Suprapubic skin (tissue), 4 donors: ENCODE measurements around the gene KLHL30. TPM values are rescaled to one million over a fixed set of nuclear protein-coding genes. Genes with fewer than 3 reads are reported as not detected.

Experiments
- DNase-seq, 2 donors: peaks; one replicate each; pipeline ENCODE4 v3.0.0-alpha.2; 2019; ENCODE audit warnings: low spot score in 2 of 2
- H3K27ac ChIP-seq: fragments of 200-600 bp; sonication (generic); one replicate; pipeline ENCODE4 v1.5.1; 2019
- H3K27me3 ChIP-seq: fragments of 200-600 bp; sonication (generic); one replicate; pipeline ENCODE4 v1.5.1; 2019
- H3K36me3 ChIP-seq: fragments of 200-600 bp; sonication (generic); one replicate; pipeline ENCODE4 v1.5.1; 2019
- H3K4me1 ChIP-seq: fragments of 200-600 bp; sonication (generic); one replicate; pipeline ENCODE4 v1.5.1; 2019
- H3K4me3 ChIP-seq: fragments of 200-600 bp; sonication (generic); one replicate; pipeline ENCODE4 v1.5.1; 2019; ENCODE audit warnings: mild to moderate bottlenecking
- H3K9me3 ChIP-seq: fragments of 200-600 bp; sonication (generic); one replicate; pipeline ENCODE4 v1.5.1; 2019
- CTCF ChIP-seq, 2 donors: fragments of 200-600 bp in 1 of 2; fragments of 450-650 bp in 1 of 2; sonication (generic) in 1 of 2; IDR thresholded peaks; one replicate each; pipeline ENCODE4 v1.5.1; 2016 to 2019; ENCODE audit warnings: antibody characterized with exemption in 2 of 2, mild to moderate bottlenecking in 1 of 2, moderate library complexity in 1 of 2
- EP300 ChIP-seq: sonication (generic); formaldehyde crosslinking; IDR thresholded peaks from one replicate; pipeline ENCODE4 v1.6.1; 2017; ENCODE audit warnings: antibody characterized with exemption
- POLR2A ChIP-seq, 2 donors: fragments of 450-650 bp; IDR thresholded peaks; one replicate each; pipeline ENCODE4 v1.6.1; 2017; ENCODE audit warnings: antibody characterized with exemption in 2 of 2, mild to moderate bottlenecking in 2 of 2, moderate library complexity in 2 of 2
- POLR2AphosphoS5 ChIP-seq, 3 donors: sonication (generic); formaldehyde crosslinking; IDR thresholded peaks; one replicate each; pipeline ENCODE4 v1.6.1; 2017; ENCODE audit warnings: antibody characterized with exemption in 3 of 3
- WGBS: methylation state at CpG from one replicate; pipeline ENCODE4 v1.1.5; 2018; 5-methylcytosine and 5-hydroxymethylcytosine counted together
- total RNA-seq, 4 donors: library from RNA; depleted of rRNA; stranded (reverse); fragments of >200 nt; gene quantifications; one replicate each; pipeline ENCODE4 v1.1.0, GENCODE V29; 2016

Gene KLHL30
- total RNA-seq, 4 donors from 2014 or later: 0.13 to 0.23 TPM; not detected in 2

DNA sequence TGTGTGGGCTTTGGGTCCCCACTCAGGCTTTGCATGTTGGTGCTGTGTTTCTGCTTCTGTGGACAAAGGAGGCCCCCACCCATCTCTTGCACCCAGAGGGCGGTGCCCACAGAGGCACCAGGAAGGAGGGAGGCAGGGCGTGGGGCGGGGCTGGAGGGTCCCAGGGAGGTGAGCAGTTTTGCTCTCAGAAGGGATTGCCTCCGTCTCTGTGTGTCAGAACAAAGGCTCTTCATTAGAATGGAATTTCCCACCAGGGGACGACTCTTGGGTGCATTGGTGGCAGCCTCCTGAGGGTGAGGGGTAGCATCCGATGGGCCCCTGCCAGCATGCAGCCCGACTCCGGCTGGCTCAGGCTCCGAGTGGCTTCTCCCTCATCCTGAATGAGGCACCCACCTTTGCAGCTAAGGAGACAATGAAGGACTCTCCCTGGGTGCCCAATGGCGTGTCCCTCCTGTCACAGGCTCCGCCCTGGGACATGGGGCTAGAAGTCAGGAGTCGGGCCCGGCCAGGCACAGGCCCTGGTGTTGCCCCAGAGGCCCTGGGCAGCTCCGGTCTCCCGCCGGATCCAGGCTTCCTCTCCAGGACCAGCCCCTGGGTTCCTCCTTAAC, 13.3 kb downstream of the KLHL30 start:
- DNase-seq: no peak
- WGBS: 90% methylated on average over 5 of the region's 16 CpGs
- Histone ChIP-seq H3K9me3 (no peaks in the 10 kb centered on the region), H3K4me1 (no peaks in the 10 kb centered on the region), H3K27me3 (no peaks in the 10 kb centered on the region), H3K4me3 (no peak overlapping the region), H3K27ac (no peak overlapping the region), H3K36me3 (no peaks in the 10 kb centered on the region)
- TF ChIP-seq CTCF (IDR thresholded peaks at IDR 0.05) (no peak), POLR2A (IDR thresholded peaks at IDR 0.05) (no peak), EP300 (no peak), POLR2AphosphoS5 (IDR thresholded peaks at IDR 0.05) (no peak)

GRCh38 chr2:238152771-238153688, 14.6 kb downstream of the KLHL30 start:
- H3K4me3 ChIP-seq: no peak overlapping the region
- 78% methylated on average over 18 of the region's 22 CpGs for WGBS
- no peaks in the 10 kb centered on the region for H3K36me3 ChIP-seq
- TF ChIP-seq EP300 (no peak), CTCF (IDR thresholded peaks at IDR 0.05) (no peak), POLR2AphosphoS5 (IDR thresholded peaks at IDR 0.05) (no peak), POLR2A (IDR thresholded peaks at IDR 0.05) (no peak)
- H3K4me1 ChIP-seq: no peaks in the 10 kb centered on the region
- H3K27me3 ChIP-seq: no peaks in the 10 kb centered on the region
- DNase-seq: no peak
- H3K9me3 ChIP-seq: no peaks in the 10 kb centered on the region
- H3K27ac ChIP-seq: no peak overlapping the region

- Histone ChIP-seq H3K27ac (no peak overlapping the region), H3K27me3 (peaks cover 9% of the 10 kb centered on the region), H3K9me3 (no peaks in the 10 kb centered on the region), H3K4me1 (peaks cover 13% of the 10 kb centered on the region), H3K4me3 (no peak overlapping the region), H3K36me3 (no peaks in the 10 kb centered on the region)
- WGBS: 91% methylated on average over 10 of the region's 10 CpGs
- no peak for DNase-seq
- no peak for TF ChIP-seq CTCF (IDR thresholded peaks at IDR 0.05)
- TF ChIP-seq EP300: no peak
- no peak for TF ChIP-seq POLR2A (IDR thresholded peaks at IDR 0.05)
- no peak for TF ChIP-seq POLR2AphosphoS5 (IDR thresholded peaks at IDR 0.05)
These were observed 16.1 kb downstream of the KLHL30 start for GRCh38 chr2:238154570-238154969.

- Histone ChIP-seq H3K4me1 (peaks cover 13% of the 10 kb centered on the region), H3K9me3 (no peaks in the 10 kb centered on the region), H3K27me3 (peaks cover 16% of the 10 kb centered on the region), H3K4me3 (no peak overlapping the region), H3K36me3 (no peaks in the 10 kb centered on the region), H3K27ac (no peak overlapping the region)
- TF ChIP-seq POLR2AphosphoS5 (IDR thresholded peaks at IDR 0.05): no peak
- TF ChIP-seq EP300: no peak
- no peak for TF ChIP-seq POLR2A (IDR thresholded peaks at IDR 0.05)
- TF ChIP-seq CTCF (IDR thresholded peaks at IDR 0.05): no peak
- 92% methylated on average over 19 of the region's 19 CpGs for WGBS
- DNase-seq: no peak
These were observed 16.7 kb downstream of the KLHL30 start for GRCh38 chr2:238155051-238155760.
